ENCODE measurements around the gene SCARF1.

SCARF1 gene

DNA sequence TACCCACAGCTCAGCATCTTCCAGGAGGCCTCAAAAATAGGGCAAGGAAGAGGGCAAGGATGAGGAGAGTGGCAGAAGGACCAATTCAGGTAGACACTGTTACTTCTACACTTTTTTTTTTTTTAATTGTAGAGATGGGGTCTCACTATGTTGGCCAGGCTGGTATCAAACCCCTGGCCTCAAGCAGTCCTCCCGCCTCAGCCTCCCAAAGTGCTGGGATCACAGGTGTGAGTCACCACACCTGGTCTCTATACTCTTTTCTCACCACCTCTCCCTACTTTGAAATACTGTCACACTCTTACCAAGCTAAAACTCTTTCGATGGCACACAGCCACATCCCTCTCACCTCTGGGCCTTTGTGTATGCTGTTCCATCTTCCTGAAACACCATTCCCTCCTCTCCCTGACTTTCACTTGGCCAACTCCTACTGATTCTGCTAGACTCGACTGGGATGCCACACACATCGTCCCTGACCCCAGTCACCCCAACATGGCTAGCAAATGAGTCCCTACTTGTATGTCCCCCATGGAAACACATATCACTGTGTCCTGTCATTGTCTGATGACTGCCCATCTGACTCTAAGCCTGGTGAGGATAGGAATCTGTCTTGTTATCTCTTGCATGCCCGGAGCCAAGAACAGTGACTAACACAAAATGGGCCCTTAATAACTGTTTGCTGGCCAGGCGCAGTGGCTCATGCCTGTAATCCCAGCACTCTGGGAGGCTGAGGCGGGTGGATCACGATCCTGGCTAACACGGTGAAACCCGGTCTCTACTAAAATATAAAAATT, 9.7 kb downstream of the SCARF1 start:
- H3K27ac ChIP-seq, result no peak overlapping the region
- TF ChIP-seq FOXP2 (optimal IDR thresholded peaks at IDR 0.05; ENCODE audit: control extremely low read depth, extremely low read length, insufficient read depth) (no peak), POLR2AphosphoS5 (IDR thresholded peaks at IDR 0.05; ENCODE audit: borderline replicate concordance, low read depth, low read length) (no peak), EZH2 (IDR thresholded peaks at IDR 0.05) (no peak)
- no peaks in the 10 kb centered on the region for H3K36me3 ChIP-seq (ENCODE audit: insufficient read depth, low read length)
- no peak overlapping the region for H3K9ac ChIP-seq (ENCODE audit: insufficient read length)
- DNase-seq (ENCODE audit: low read depth, low spot score), result no peak
- no peak overlapping the region for H3K4me3 ChIP-seq
- H3K9me3 ChIP-seq (ENCODE audit: low read depth, low read length), result no peaks in the 10 kb centered on the region

DNA sequence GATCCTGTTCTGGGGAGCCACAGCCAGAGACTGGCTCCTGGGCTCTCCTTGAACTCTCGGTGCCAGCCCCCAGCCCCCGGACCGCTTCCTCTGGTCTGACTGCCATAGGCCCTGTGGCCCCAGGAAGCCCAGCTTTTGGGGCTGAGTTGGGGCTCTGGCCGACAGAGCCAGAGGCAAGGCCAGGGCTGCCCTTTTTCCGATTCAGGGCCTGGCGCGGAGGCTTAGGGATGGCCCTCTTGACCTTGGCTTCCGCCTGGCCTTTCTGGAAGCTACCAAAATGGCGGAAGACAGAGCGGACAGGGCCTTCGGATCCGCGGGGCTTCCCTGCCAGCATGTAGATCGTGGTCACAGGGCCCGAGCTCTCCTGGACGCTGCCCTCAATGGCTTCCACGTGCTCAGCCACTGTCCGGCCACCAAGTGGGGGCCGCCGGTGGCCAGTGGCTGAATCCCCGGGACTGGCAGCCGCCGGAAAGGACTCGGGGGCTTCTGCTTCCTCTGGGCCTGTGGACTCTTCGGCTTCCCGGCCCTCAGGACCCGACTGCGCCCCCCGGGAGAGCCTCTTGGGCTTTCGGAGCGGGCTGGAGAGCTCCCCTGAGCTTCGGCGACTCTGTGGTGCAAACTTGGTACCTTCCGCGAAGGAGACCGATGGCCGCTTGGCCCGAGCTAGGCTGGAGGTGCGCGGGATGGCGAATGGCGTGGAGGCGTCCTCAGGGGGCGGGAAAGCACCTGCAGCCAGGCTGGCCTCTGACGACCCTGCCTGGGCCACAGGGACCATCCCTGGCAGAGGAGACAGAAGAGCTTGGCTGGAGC, 10.5 kb downstream of the SCARF1 start:
- no peak overlapping the region for H3K27ac ChIP-seq
- H3K9ac ChIP-seq (ENCODE audit: insufficient read length), result no peak overlapping the region
- H3K9me3 ChIP-seq (ENCODE audit: low read depth, low read length), result no peaks in the 10 kb centered on the region
- no peak for TF ChIP-seq EZH2 (IDR thresholded peaks at IDR 0.05)
- TF ChIP-seq FOXP2 (optimal IDR thresholded peaks at IDR 0.05; ENCODE audit: control extremely low read depth, extremely low read length, insufficient read depth), result no peak
- no peak for TF ChIP-seq POLR2AphosphoS5 (IDR thresholded peaks at IDR 0.05; ENCODE audit: borderline replicate concordance, low read depth, low read length)
- no peaks in the 10 kb centered on the region for H3K36me3 ChIP-seq (ENCODE audit: insufficient read depth, low read length)
- no peak overlapping the region for H3K4me3 ChIP-seq
- DNase-seq (ENCODE audit: low read depth, low spot score), result no peak

DNA sequence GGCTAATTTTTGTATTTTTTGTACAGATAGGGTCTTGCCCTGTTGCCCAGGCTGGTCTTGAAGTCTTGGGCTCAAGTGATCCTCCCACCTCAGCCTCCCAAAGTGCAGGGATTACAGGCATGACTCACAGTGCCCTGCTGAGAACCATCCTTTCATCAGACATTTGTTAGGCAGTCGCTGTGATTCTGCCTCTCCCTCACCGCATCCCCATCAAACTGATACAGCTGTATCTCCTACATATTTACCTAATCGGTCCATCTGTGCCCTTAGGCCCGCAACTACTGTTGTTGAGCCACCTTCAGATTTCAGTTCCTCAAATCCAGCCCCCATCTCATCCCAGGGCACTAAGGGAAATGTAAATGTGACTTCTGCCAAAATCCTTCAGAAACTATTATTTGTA, 14.9 kb downstream of the SCARF1 start:
- H3K27ac ChIP-seq, result no peak overlapping the region
- no peak for DNase-seq (ENCODE audit: low read depth, low spot score)

DNA sequence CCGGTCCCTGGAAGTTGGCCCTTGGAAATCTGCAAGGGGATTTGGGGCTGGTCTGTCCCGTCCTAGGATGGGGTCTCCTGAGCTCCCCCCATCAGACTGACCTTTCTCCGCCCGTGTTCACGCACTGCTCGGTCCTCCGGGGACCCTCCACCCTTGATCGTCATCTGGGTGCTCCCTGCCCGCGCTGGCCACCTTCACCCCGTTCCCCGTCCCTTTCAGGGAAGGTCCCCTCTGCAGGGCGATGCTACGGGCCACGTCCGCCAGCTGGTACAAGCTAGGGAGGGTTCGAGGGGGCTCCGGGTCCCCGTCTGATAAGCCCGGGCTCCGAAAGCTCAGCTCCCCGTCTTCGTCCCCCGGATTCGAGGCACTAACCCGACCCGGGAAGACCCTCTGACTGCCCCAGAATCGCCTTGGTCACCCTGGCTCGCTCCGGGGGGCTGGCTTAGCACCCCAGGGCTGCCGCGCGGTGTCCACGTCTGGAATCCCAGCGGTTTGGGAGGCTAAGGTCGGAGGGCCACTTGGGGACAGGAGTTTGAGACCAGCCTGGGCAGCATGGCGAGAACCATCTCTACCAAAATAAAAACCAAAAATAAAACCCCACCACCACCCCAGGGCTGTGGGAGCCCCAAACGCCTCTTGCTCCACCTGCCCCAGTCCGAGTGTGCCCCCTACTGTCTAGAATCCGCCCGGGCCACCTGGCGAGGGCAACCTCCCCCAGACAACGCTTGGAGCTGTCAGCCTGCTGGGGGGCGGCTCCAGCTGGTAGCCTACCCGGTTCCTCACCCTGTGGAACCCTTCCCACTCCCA, 15.8 kb downstream of the SCARF1 start:
- TF ChIP-seq EZH2 (IDR thresholded peaks at IDR 0.05), result no peak
- TF ChIP-seq FOXP2 (optimal IDR thresholded peaks at IDR 0.05; ENCODE audit: control extremely low read depth, extremely low read length, insufficient read depth), result no peak
- no peak for TF ChIP-seq POLR2AphosphoS5 (IDR thresholded peaks at IDR 0.05; ENCODE audit: borderline replicate concordance, low read depth, low read length)
- Histone ChIP-seq H3K9ac (ENCODE audit: insufficient read length) (no peak overlapping the region), H3K4me3 (peak overlapping the region; percentile 81), H3K9me3 (ENCODE audit: low read depth, low read length) (no peaks in the 10 kb centered on the region), H3K36me3 (ENCODE audit: insufficient read depth, low read length) (no peaks in the 10 kb centered on the region), H3K27ac (no peak overlapping the region)
- DNase-seq (ENCODE audit: low read depth, low spot score), result no peak

More for the DNA sequence above, 14.9 kb downstream of the SCARF1 start:
- TF ChIP-seq POLR2AphosphoS5 (IDR thresholded peaks at IDR 0.05; ENCODE audit: borderline replicate concordance, low read depth, low read length) (no peak), EZH2 (IDR thresholded peaks at IDR 0.05) (no peak), FOXP2 (optimal IDR thresholded peaks at IDR 0.05; ENCODE audit: control extremely low read depth, extremely low read length, insufficient read depth) (no peak)
- no peak overlapping the region for H3K9ac ChIP-seq (ENCODE audit: insufficient read length)
- no peak overlapping the region for H3K4me3 ChIP-seq
- H3K36me3 ChIP-seq (ENCODE audit: insufficient read depth, low read length), result no peaks in the 10 kb centered on the region
- H3K9me3 ChIP-seq (ENCODE audit: low read depth, low read length), result no peaks in the 10 kb centered on the region

DNA sequence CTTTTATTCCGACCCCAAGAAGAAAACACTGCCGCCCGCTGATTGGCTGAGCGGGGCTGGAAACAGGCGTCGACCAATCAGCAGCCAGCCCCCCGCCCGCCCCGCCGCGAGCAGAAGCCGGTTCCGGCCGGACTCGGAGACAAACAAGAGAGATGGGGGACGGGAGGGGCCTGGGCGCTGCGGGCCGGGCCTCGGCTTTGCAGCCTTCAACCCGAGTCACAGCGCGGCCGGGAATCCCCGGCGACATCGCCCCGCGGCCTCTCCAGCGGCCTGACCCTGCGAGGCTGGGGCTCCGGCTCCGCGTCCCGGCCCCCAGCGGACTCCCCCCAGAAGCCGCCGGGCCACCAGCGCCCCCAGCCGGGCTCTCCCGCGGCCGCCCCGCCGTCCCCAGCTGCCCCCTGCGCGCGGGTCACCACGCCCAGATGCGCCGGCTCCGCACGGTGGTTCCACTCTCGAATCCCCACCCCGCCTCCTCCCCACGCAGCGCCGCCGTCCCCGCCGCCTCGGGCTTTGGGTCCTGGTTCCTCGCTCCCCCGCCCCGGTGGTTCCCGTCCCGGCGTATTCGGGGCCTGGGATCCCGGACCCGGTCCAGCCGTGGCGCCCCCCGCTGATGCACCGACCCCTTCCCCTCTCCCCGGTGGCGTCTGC, 16.6 kb downstream of the SCARF1 start:
- Histone ChIP-seq H3K9me3 (ENCODE audit: low read depth, low read length) (no peaks in the 10 kb centered on the region), H3K27ac (no peak overlapping the region), H3K4me3 (peak overlapping the region; percentile 81), H3K36me3 (ENCODE audit: insufficient read depth, low read length) (no peaks in the 10 kb centered on the region), H3K9ac (ENCODE audit: insufficient read length) (no peak overlapping the region)
- peak; percentile 16 for DNase-seq (ENCODE audit: low read depth, low spot score)
- TF ChIP-seq FOXP2 (optimal IDR thresholded peaks at IDR 0.05; ENCODE audit: control extremely low read depth, extremely low read length, insufficient read depth) (no peak), POLR2AphosphoS5 (IDR thresholded peaks at IDR 0.05; ENCODE audit: borderline replicate concordance, low read depth, low read length) (no peak), EZH2 (IDR thresholded peaks at IDR 0.05) (no peak)

DNA sequence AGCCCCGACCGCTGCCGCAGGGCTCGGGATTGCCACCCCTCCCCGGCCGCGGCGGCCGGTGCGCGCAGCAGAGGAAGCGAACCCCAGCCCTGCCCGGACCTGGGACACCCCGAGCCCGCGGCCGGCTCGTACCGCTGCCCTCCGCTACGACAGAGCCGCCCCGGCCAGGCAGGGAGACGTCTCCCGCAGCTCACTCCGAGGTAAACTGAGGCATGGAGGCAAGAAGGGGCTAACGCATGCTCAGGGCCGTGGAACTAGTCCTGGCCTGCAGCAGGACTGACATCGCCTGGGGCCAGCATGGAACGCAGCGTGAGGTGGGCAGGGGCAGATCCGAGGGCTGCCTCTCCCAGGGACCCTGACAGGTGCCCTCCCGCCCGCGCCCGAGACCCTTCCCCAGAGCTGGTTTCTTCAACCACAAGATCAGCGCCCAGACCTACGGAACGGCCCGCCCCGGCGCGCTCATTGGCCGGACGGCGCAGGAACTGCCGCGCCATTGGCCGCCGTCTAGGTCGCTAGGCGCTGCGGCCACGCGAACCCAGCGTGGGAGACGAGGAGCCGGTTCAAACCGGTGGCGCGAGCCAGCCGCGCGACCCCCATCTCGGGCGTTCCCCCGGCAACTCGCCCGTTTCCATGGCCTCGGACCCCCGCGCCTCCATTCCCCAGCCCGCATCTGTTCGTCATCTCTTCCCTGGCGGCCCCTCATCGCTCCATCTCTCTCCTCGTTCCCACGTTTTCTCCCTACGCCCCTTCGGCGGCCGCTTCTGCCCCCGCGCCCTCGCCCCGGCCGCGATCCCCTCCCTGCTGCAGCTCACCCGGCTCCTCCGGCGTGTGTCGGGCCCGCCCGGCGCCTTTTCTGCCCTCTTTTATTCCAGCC, 17.3 kb downstream of the SCARF1 start, which contains the start of gene SLC43A2:
Gene SLC43A2 (minus strand): TSS at position 853 of the 874 bp plus-strand sequence. CDS start 960 bp downstream, outside the sequence.
- TF ChIP-seq EZH2 (IDR thresholded peaks at IDR 0.05) (no peak), FOXP2 (optimal IDR thresholded peaks at IDR 0.05; ENCODE audit: control extremely low read depth, extremely low read length, insufficient read depth) (no peak), POLR2AphosphoS5 (IDR thresholded peaks at IDR 0.05; ENCODE audit: borderline replicate concordance, low read depth, low read length) (no peak)
- Histone ChIP-seq H3K4me3 (peak within 1 kb of the TSS; percentile 81), H3K9ac (ENCODE audit: insufficient read length) (no peak within 1 kb of the TSS), H3K36me3 (ENCODE audit: insufficient read depth, low read length) (no peaks in the 10 kb centered on the region), H3K9me3 (ENCODE audit: low read depth, low read length) (no peaks in the 10 kb centered on the region), H3K27ac (no peak within 1 kb of the TSS)
- DNase-seq (ENCODE audit: low read depth, low spot score), result no peak

Measured in SK-N-MC (cell line).